Endometrium (tissue), 2 donors: Measurements from ENCODE around the gene B3GAT1.

Experiments
- FAIRE-seq: peaks from 2 replicates; lab custom pipeline; 2012; peaks lifted over from hg19 to GRCh38; lab: Jason Lieb, UNC
- donor health status: control.
- donor health status: control.

B3GAT1 gene

DNA sequence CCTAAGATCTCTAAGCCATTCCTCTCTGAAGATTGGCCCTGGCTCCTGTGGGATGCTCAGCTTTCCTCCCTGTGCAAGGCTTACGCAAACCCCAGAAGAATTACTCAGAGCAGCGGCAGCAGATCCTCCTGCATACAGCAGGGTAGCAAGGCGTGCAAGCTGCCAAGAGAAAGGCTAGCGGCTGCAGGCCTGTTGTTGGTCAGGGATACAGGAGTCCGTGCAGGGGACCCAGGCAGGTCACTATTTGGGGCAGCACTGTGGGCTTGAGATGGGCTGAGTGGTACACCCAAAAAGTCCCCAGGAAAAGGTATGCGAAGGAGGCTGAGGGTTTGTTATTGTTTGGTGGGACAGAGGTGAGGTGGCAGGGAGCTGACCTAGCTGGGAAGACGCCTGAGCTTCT lies 78.7 kb downstream of the B3GAT1 start:
- FAIRE-seq: no peak

DNA sequence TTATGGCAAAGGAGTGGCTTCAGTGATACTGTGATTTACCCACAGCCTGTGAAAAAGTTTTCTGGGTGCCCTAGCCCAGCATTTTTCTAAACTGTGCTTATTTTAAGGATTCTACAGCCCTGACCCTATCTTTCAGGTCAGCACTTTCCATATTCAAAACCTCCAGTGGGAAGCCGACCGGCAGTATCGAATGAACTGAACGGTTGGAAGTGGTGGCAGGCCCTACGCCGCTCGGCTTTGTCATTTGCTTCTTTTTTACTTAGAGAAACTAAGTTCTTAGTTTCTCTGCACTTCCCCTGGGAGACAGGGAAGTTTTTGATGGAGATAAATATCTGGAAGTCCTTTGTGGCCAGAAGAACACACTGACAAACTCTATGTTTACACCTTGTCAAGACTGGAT lies 79.3 kb downstream of the B3GAT1 start:
- no peak for FAIRE-seq

DNA sequence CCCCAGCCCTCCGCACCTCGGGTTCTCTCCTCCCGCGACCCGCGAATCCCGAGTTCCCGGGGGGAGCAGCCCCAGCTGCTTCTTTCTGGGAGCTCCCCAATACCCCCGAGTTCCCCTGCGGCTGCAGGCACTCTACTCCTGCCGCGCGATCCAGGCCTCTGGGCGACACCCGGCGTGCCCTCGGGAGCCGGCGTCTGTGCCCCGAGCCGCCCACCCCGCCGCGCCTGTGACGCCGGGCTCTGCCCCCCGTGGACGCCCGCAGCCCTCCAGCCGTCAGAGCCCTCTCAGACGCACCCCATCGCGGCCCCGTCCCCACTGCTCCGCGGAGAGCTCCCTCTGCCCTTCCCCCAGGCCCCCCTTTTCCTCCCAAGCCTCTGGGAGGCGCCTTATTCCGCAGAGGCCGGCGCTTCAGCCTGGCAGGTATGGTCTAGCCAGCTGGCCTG lies 79.8 kb downstream of the B3GAT1 start:
- no peak for FAIRE-seq

DNA sequence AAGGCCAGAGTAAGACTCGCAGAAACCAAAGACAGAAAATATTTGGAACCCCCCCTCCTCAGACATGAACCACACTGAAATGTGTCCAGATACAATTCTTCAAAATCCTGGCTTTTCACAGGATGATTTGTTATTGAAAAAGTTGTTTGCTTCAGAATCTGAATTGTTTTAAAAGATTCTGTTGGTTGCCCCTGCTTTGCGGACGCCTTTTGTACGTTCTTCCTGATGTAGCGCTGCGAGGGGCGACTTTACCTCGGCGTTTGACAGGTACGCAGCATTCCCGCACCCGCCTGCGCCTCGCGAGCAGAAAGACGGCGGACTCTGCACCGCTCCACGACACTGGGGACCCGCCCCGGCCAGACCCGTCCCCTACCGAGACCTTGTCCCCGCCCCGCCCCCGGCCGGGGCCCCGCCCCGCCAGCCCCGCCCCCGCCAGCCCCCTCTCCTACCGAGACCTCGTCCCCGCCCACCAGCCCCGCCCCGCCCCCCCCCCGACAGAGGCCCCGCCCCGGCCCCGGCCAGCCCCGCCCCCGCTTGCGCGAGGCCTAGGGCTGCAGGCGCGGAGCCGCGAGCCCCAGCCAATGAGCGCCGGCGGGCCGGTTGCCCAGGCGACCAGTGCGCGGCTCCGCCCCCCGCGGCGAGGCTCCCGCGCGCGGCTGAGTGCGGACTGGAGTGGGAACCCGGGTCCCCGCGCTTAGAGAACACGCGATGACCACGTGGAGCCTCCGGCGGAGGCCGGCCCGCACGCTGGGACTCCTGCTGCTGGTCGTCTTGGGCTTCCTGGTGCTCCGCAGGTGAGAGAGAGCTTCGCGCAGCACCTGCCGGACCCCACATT lies 80.5 kb downstream of the B3GAT1 start, which contains the start of gene GLB1L2:
GLB1L2 (plus strand) TSS at position 635 of the 835 bp plus-strand sequence; CDS start at position 709, 74 bp downstream.
- no peak for FAIRE-seq

DNA sequence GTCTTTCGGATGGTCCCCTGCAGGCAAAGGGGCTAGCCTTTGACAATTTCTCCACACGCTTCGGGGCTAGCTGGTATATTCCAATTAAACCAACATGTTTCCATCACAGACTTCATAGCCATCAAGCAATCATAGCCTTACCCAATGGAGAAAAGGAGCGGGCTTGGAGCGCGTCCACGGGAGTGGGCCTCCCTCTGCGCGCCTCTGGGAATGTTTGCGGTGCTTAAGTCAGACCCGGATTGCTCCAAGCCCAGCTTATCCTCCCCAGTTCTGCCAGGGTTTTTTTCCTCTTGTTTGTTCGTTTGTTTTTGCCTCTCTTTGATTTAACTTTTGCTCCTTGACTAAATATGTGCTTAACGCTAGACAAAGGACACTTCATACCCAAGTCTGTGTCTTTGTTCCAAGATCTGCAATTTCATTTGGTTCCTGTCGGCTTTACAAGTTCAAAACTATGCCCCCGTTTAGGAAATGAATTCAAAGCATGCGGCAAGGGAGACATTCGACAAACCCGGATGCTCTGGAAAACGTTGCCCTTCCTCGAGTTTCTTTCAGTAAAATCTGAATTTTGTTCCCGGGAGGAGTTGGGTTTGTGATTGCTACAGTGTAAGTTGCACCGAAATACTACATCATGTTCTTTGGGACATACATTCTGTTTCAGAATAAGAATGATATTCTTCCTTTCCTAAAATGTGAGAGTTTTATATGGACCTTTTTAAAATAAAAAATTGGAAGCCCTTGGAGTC lies 81.3 kb downstream of the B3GAT1 start:
- FAIRE-seq: no peak
